GM18873 (cell line): ENCODE data around the gene AGBL1.

ENCODE experiments used
- ATAC-seq: cut with Tn5 transposase; IDR thresholded peaks from one replicate; pipeline ENCODE4 v1.9.1; 2021; ENCODE audit warnings: mild to moderate bottlenecking, moderate library complexity, moderate number of reproducible peaks; ENCODE audit not compliant: unreplicated experiment, low FRiP score

Gene AGBL1

GRCh38 chr15:86231864-86232721, 152.4 kb downstream of the AGBL1 start:
- no peak for ATAC-seq

GRCh38 chr15:86235667-86236066, 156.0 kb downstream of the AGBL1 start:
- ATAC-seq = no peak

GRCh38 chr15:86236356-86237110, 156.9 kb downstream of the AGBL1 start:
- no peak for ATAC-seq

DNA sequence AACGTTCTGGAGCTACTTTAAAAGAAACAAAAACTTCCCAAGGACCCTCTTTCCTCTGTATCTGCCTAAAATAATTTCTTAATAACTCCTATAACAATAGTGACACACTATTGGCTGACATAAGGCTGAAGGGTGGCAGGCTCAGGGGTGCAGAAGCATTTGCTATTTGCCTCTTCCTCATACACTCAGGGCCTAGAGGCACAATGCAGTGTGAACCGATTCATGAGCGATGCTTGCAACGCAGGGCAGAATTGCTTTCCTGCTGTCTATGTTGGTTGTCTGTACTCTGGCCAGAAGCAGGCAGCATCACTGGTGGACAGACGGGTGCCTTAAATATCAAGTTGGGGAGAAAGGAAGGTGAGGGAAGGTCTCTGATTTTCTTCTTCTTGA, 157.4 kb downstream of the AGBL1 start:
- ATAC-seq = no peak

- ATAC-seq = no peak
These were observed 167.7 kb downstream of the AGBL1 start for GRCh38 chr15:86247249-86247955.

GRCh38 chr15:86255247-86255646, 175.6 kb downstream of the AGBL1 start:
- ATAC-seq = no peak

DNA sequence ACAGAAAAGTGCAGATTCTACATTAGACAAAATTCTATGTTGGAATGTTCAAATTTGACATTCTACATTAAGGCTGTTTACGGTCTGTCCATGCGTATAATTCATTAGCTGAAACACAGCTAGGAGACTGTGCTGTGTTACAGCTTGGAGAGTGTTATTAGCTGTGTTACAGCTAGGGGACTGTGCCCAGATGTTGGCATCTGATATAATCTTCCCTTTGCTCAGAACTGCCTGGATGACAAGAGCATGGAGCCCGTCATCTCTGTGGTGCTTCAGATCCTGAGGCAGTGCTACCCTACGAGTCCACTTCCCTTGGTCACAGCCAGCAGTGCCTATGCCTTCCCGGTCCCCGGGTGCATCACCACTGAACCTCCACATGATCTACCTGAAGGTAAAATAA, 177.0 kb downstream of the AGBL1 start:
- no peak for ATAC-seq

DNA sequence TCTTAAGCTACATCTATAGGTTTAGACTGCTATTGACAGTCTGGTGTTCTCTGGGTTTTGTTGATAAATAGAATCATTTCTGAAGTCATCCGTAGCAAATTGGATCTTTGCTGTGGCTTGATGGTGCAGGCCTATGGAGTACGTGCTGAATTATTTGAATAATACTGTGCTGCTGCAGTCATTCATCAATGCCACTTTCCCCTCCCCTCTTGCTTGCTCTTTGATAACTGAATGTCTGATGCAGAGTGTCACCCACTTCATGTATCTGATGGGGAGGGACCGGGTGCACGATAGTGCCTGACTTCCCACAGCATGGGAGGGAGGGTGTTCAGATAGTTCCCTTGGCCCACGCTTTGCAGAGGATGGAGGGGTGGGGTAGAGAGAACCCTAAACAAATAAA, 179.9 kb downstream of the AGBL1 start:
- ATAC-seq = no peak

GRCh38 chr15:86263230-86263629, 183.6 kb downstream of the AGBL1 start:
- ATAC-seq = no peak

DNA sequence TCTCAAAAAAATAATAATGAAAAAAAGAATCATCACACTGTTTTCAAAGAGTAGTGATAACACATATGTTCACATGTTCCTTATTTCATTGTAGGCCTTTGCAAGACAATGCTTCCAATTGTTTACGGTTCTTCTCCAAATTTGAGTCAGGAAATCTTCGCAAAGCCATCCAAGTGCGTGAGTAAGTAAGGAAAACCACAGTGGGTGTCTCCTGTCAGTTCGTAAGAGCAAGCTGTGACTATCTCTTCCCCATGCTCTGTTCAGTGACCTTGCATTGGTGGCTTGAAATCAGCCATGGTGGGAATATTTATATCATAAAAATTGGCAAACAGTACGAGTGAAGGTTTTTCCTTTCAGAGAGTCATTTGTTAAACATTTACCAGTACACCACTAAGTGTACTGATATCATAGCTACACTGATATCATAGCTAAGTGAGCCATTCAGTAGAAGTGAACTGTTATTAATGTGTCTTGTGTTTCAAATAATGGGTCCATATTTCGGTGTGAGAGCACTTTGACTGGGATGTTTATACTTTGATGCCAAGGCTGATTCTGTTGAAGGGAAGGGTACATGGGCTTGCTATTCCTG, 187.3 kb downstream of the AGBL1 start:
- no peak for ATAC-seq

GRCh38 chr15:86267892-86268291, 188.2 kb downstream of the AGBL1 start:
- no peak for ATAC-seq

DNA sequence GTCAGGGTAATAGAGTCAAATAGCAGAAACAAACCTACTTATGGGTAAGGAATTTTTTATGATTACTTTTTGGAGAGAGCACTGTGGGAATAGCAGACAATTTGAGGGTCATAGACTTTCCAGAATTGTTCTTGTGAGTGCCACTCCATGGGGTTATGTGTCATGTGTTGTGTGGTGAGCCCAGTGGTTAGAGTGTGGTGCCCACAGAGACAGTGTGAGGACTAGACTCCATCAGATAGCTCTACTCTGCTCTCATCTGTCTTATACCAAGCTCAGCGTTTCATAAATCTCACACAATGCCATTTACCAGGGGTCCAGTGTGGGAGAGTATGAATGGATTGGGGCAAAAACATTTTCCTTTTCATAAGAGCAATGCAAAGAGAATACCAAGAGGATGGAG, 188.9 kb downstream of the AGBL1 start:
- ATAC-seq = no peak

- no peak for ATAC-seq
These were observed 193.6 kb downstream of the AGBL1 start for GRCh38 chr15:86273309-86273708.

DNA sequence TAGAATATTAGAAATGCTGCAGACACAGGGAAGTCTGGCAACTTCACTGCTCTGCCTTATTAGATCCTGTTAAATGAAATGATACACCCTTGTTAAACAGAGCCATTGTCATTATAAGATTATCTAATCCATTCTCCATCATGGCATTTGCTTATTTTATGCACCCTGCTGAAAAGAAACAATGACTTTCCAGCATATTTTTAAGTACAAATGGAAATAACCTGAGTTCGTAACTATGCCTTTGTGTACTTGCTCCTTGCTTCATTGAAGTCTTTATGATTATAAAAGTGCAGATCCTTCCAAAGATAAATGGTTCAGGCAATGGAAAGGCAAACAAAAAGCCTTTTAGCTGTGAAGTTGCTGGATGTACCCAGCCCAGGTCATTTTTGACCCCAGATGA, 195.7 kb downstream of the AGBL1 start:
- no peak for ATAC-seq

GRCh38 chr15:86278586-86278985, 198.9 kb downstream of the AGBL1 start:
- no peak for ATAC-seq

DNA sequence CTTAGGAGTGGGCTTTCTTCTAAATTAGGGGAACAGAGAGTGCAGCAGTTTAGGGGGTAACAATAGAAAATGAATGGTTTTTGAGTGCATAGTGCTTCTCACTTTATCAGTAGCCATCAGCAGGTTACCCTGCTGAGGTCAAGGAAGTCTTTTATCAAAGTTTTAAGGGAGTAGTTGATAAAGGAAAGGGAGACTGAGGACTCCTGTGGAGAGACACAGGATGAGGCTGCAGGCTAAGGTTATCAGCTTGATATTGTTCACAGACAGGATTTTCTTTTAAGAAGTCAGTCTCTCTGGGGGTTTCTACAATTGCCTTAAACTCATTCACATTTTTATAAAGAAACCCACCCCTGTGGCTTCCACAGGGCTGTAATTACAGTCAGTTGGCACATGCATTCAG, 205.0 kb downstream of the AGBL1 start:
- no peak for ATAC-seq

- no peak for ATAC-seq
These were observed 215.8 kb downstream of the AGBL1 start for GRCh38 chr15:86295511-86295910.

GRCh38 chr15:86296769-86297168, 217.1 kb downstream of the AGBL1 start:
- no peak for ATAC-seq

DNA sequence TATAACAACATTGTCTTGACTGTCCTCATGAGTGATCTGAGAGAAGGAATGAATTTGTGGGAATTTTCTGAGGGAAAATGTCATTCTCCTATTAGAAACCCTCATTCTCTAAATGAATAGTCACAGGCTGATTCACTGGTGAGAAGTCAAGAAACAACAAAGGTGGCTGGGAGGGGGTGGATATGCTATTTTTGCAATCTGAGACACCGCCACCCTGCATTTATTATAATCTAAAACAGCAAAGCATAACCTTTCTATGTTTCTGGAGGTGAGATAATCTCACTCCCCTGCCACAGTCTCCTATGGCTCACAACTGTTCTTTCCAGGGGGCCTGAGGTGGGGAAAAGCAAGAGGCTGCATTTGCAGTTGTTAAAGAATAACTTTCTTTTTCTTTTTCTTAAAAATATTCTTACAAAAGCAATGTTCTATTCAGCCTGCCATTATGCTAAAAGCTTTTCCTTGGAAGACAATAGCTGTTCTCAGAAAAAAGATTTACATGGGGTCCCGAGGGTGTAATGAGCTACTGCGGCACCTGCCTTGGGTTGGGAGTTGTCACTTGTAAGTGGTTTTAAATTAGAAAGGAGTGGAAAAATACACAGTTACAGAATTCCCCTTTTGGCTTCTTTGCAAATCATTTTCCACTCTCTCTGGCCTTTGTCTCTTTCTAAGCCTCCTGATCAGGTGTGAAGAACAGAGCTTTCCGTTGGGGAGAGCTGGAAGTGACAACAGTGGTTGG, 220.9 kb downstream of the AGBL1 start:
- no peak for ATAC-seq
